ENCODE data around the gene TMEM18. TPM values are rescaled to one million over a fixed set of nuclear protein-coding genes. Genes with fewer than 3 reads are reported as not detected.

The TMEM18 gene
- 8.0 and 20.7 TPM in 2 replicates for total RNA-seq (ENCODE audit: low replicate concordance)

DNA sequence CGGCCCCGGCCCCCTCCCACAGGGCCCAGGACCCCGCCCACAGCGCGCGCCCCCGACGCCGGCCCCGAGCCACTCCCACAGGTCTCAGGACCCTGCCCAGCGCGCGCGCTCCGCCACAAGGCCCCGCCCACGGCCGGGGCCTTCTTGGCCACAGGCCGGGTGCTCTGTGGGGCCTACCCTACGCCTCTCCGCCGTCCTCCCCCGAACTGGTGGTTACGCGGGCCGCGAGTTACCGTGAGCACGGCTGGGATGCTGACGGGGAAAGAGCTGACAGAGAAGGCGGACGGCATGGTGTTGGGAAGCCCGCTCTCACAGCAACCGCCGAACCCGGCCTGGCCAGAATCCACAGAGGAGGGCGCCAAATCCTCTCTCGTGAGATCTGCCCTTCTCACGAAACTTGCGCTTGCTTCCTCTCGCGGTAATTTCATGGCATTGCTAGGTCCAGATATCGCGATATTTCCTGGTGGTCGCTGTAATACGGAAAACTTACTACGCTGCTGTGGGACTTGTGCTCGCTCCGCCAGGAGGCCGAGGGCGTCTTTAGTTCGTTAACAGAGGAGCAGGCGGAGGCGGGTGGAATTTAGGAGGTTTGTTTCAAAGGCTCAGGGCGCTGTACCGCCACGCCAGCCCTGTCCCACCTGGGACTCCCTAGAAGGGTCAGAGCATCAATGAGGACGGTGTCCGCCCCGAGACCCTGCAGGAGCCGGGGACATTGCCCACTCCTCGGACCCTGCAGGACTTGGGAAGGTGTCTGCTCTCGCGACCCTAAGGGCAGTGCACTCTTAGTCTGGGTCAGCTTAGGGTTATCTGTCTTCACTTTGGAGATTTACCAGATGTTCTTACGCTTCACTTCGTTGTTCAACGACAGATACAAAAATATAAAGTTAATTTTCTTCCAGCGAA is at the start of gene TMEM18:
TMEM18 (minus strand) TSS at position 351 of the 903 bp plus-strand sequence; CDS start at position 290, 61 bp downstream.

